Measurements from ENCODE around the gene CETN1.

CETN1 gene

GRCh38 chr18:580154-580553, at the start of gene CETN1:
Gene CETN1 (plus strand): TSS chr18:580380. CDS start chr18:580409, 29 bp downstream.
- no peak for DNase-seq (ENCODE audit: low read depth in 4 of 4, low spot score in 1 of 4)

GRCh38 chr18:532018-532417, 48.2 kb upstream of the CETN1 start:
- no peak for DNase-seq (ENCODE audit: low read depth in 4 of 4, low spot score in 1 of 4)

- DNase-seq (ENCODE audit: low read depth in 4 of 4, low spot score in 1 of 4) = no peak
Measured at GRCh38 chr18:532632-533031, 47.5 kb upstream of the CETN1 start.

- no peak for DNase-seq (ENCODE audit: low read depth in 4 of 4, low spot score in 1 of 4)
Measured at GRCh38 chr18:533995-534601, 46.1 kb upstream of the CETN1 start.

GRCh38 chr18:543447-544078, 36.6 kb upstream of the CETN1 start:
- DNase-seq (ENCODE audit: low read depth in 4 of 4, low spot score in 1 of 4) = no peak

GRCh38 chr18:549967-550366, 30.2 kb upstream of the CETN1 start:
- no peak for DNase-seq (ENCODE audit: low read depth in 4 of 4, low spot score in 1 of 4)

GRCh38 chr18:551404-552061, 28.6 kb upstream of the CETN1 start:
- DNase-seq (ENCODE audit: low read depth in 4 of 4, low spot score in 1 of 4) = no peak

- no peak for DNase-seq (ENCODE audit: low read depth in 4 of 4, low spot score in 1 of 4)
Measured at GRCh38 chr18:555705-556457, 24.3 kb upstream of the CETN1 start.

- DNase-seq (ENCODE audit: low read depth in 4 of 4, low spot score in 1 of 4) = no peak
Measured at GRCh38 chr18:564708-565561, 15.2 kb upstream of the CETN1 start.

GRCh38 chr18:565562-566061, 14.6 kb upstream of the CETN1 start:
- no peak for DNase-seq (ENCODE audit: low read depth in 4 of 4, low spot score in 1 of 4)

GRCh38 chr18:567122-567521, 13.1 kb upstream of the CETN1 start:
- no peak for DNase-seq (ENCODE audit: low read depth in 4 of 4, low spot score in 1 of 4)

GRCh38 chr18:568731-569130, 11.4 kb upstream of the CETN1 start:
- DNase-seq (ENCODE audit: low read depth in 4 of 4, low spot score in 1 of 4) = no peak

GRCh38 chr18:570256-570655, 9.9 kb upstream of the CETN1 start:
- no peak for DNase-seq (ENCODE audit: low read depth in 4 of 4, low spot score in 1 of 4)

- no peak for DNase-seq (ENCODE audit: low read depth in 4 of 4, low spot score in 1 of 4)
Measured at GRCh38 chr18:570697-571096, 9.5 kb upstream of the CETN1 start.

GRCh38 chr18:572091-572830, 7.9 kb upstream of the CETN1 start:
- DNase-seq (ENCODE audit: low read depth in 4 of 4, low spot score in 1 of 4) = no peak

GRCh38 chr18:572831-573289, 7.3 kb upstream of the CETN1 start:
- DNase-seq (ENCODE audit: low read depth in 4 of 4, low spot score in 1 of 4) = no peak

GRCh38 chr18:573385-573784, 6.8 kb upstream of the CETN1 start:
- DNase-seq (ENCODE audit: low read depth in 4 of 4, low spot score in 1 of 4) = no peak

GRCh38 chr18:574149-574860, 5.9 kb upstream of the CETN1 start:
- DNase-seq (ENCODE audit: low read depth in 4 of 4, low spot score in 1 of 4) = no peak

- no peak for DNase-seq (ENCODE audit: low read depth in 4 of 4, low spot score in 1 of 4)
Measured at GRCh38 chr18:574865-575645, 5.1 kb upstream of the CETN1 start.
